Measurements from ENCODE around the gene RBP7.

DNA sequence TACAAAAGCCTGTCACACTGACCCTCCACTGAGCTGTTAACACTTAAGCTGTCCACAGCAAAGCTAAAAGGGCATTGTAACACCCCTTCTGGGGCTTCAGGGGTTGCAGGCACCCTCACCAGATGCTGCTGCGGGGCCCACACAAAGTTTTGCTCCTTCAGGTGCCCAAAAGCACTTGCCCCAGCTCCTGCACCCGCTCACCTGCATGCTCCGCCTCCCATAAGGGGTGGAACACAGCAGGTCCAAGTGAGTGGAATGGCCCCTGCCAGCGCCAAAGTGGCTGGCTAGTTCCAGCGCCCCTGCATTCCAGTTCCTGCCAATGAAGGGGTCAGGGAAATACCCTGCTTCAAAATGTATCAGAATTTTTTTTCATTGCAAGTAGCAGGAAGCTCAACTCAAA is 7.3 kb upstream of the RBP7 start:
- TF ChIP-seq, protein P1, sequence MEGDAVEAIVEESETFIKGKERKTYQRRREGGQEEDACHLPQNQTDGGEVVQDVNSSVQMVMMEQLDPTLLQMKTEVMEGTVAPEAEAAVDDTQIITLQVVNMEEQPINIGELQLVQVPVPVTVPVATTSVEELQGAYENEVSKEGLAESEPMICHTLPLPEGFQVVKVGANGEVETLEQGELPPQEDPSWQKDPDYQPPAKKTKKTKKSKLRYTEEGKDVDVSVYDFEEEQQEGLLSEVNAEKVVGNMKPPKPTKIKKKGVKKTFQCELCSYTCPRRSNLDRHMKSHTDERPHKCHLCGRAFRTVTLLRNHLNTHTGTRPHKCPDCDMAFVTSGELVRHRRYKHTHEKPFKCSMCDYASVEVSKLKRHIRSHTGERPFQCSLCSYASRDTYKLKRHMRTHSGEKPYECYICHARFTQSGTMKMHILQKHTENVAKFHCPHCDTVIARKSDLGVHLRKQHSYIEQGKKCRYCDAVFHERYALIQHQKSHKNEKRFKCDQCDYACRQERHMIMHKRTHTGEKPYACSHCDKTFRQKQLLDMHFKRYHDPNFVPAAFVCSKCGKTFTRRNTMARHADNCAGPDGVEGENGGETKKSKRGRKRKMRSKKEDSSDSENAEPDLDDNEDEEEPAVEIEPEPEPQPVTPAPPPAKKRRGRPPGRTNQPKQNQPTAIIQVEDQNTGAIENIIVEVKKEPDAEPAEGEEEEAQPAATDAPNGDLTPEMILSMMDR (optimal IDR thresholded peaks at IDR 0.05 in 1 of 3, IDR thresholded peaks at IDR 0.05 in 1 of 3, conservative IDR thresholded peaks at IDR 0.05 in 1 of 3; ENCODE audit: extremely low read depth in 1 of 3, insufficient read depth in 2 of 3, low read length in 3 of 3) = no peak
- TF ChIP-seq EZH2 (IDR thresholded peaks at IDR 0.05; ENCODE audit: low read length) = no peak
